HFF-Myc (cell line): ENCODE measurements around the gene TBC1D22A.

ENCODE experiments used
- DNase-seq: peaks from one replicate; pipeline ENCODE4 v3.0.0-alpha.2; 2011; ENCODE audit warnings: low read depth; ENCODE audit errors: extremely low read depth
- H3K4me3 ChIP-seq: replicated peaks from 2 replicates; pipeline ENCODE4 v1.5.1; 2011; ENCODE audit warnings: low read depth, mild to moderate bottlenecking, control low read depth, low read length
- CTCF ChIP-seq: IDR thresholded peaks from 2 replicates; pipeline ENCODE4 v1.5.1; 2012; ENCODE audit warnings: mild to moderate bottlenecking, low read depth, low read length, control low read depth; ENCODE audit errors: missing control alignments

Gene TBC1D22A

GRCh38 chr22:47188261-47189055, 426.0 kb downstream of the TBC1D22A start:
- no peak for DNase-seq
- TF ChIP-seq CTCF, result no peak
- H3K4me3 ChIP-seq, result no peak overlapping the region

- TF ChIP-seq CTCF, result no peak
- no peak overlapping the region for H3K4me3 ChIP-seq
- no peak for DNase-seq
These were observed 426.8 kb downstream of the TBC1D22A start for GRCh38 chr22:47189056-47189916.

- TF ChIP-seq CTCF, result no peak
- H3K4me3 ChIP-seq, result no peak overlapping the region
- DNase-seq, result no peak
These were observed 428.0 kb downstream of the TBC1D22A start for GRCh38 chr22:47190276-47190956.

GRCh38 chr22:47190957-47191670, 428.7 kb downstream of the TBC1D22A start:
- TF ChIP-seq CTCF, result no peak
- no peak overlapping the region for H3K4me3 ChIP-seq
- DNase-seq, result no peak

GRCh38 chr22:47191671-47192650, 429.5 kb downstream of the TBC1D22A start:
- no peak overlapping the region for H3K4me3 ChIP-seq
- TF ChIP-seq CTCF, result no peak
- DNase-seq, result no peak
